T-helper 2 cell (primary cell): Measurements from ENCODE around the gene PPM1L.
A peak's percentile ranks its signal among the peaks of the same experiment; 100 is the strongest.

Source experiments
- DNase-seq, 5 experiments: peaks; one replicate each; pipeline versions ENCODE4 v3.0.0 to v3.0.0-alpha.2; 2012 to 2022

PPM1L gene

GRCh38 chr3:160857476-160858119, 101.6 kb downstream of the PPM1L start:
- DNase-seq, result no peak

GRCh38 chr3:160860346-160860745, 104.3 kb downstream of the PPM1L start:
- no peak for DNase-seq

GRCh38 chr3:160869825-160870224, 113.8 kb downstream of the PPM1L start:
- DNase-seq, result no peak

GRCh38 chr3:160870327-160870726, 114.3 kb downstream of the PPM1L start:
- no peak for DNase-seq

GRCh38 chr3:160874736-160875135, 118.7 kb downstream of the PPM1L start:
- DNase-seq, result no peak

- no peak for DNase-seq
Observed at GRCh38 chr3:160876643-160877042, 120.6 kb downstream of the PPM1L start.

GRCh38 chr3:160879859-160880258, 123.8 kb downstream of the PPM1L start:
- DNase-seq, result no peak

- DNase-seq, result no peak
Observed at GRCh38 chr3:160883373-160883772, 127.3 kb downstream of the PPM1L start.

- peak in 1 of 5 experiments; percentile 76 for DNase-seq
Observed at GRCh38 chr3:160885791-160886286, 129.8 kb downstream of the PPM1L start.

- peak in 1 of 5 experiments; percentile 15 for DNase-seq
Observed at GRCh38 chr3:160886421-160886820, 130.4 kb downstream of the PPM1L start.

- DNase-seq, result no peak
Observed at GRCh38 chr3:160893207-160893606, 137.2 kb downstream of the PPM1L start.

GRCh38 chr3:160904691-160905090, 148.7 kb downstream of the PPM1L start:
- no peak for DNase-seq

- DNase-seq, result no peak
Observed at GRCh38 chr3:160906646-160907045, 150.6 kb downstream of the PPM1L start.

- no peak for DNase-seq
Observed at GRCh38 chr3:160909917-160910316, 153.9 kb downstream of the PPM1L start.

GRCh38 chr3:160911411-160911810, 155.4 kb downstream of the PPM1L start:
- DNase-seq, result no peak

GRCh38 chr3:160916472-160916871, 160.4 kb downstream of the PPM1L start:
- DNase-seq, result no peak

- no peak for DNase-seq
Observed at GRCh38 chr3:160919942-160920341, 163.9 kb downstream of the PPM1L start.

- no peak for DNase-seq
Observed at GRCh38 chr3:160921020-160921635, 165.1 kb downstream of the PPM1L start.

- DNase-seq, result no peak
Observed at GRCh38 chr3:160924776-160925175, 168.7 kb downstream of the PPM1L start.

GRCh38 chr3:160927620-160928019, 171.6 kb downstream of the PPM1L start:
- DNase-seq, result no peak

GRCh38 chr3:160928183-160928726, 172.2 kb downstream of the PPM1L start:
- DNase-seq, result no peak

- no peak for DNase-seq
Observed at GRCh38 chr3:160929595-160929994, 173.6 kb downstream of the PPM1L start.

- no peak for DNase-seq
Observed at GRCh38 chr3:160931474-160931873, 175.4 kb downstream of the PPM1L start.

GRCh38 chr3:160935413-160936095, 179.5 kb downstream of the PPM1L start:
- DNase-seq, result no peak
